Prostate gland (tissue), 2 donors: ENCODE results near the gene CDC7.

Experiments used
- POLR2AphosphoS5 ChIP-seq: sonication (generic); formaldehyde crosslinking; IDR thresholded peaks from one replicate; pipeline ENCODE4 v1.6.1; 2017; ENCODE audit warnings: antibody characterized with exemption
- TF ChIP-seq, protein P1 (sequence below), 4 experiments: fragments of 200-600 bp in 2 of 4; fragments of 450-650 bp in 2 of 4; sonication (generic) in 2 of 4; IDR thresholded peaks; 1 replicate in 3 of 4; 2 replicates in 1 of 4; pipeline ENCODE4 v1.5.1; 2016 to 2019; ENCODE audit warnings: antibody characterized with exemption in 4 of 4, mild to moderate bottlenecking in 2 of 4, moderate library complexity in 2 of 4

DNA sequence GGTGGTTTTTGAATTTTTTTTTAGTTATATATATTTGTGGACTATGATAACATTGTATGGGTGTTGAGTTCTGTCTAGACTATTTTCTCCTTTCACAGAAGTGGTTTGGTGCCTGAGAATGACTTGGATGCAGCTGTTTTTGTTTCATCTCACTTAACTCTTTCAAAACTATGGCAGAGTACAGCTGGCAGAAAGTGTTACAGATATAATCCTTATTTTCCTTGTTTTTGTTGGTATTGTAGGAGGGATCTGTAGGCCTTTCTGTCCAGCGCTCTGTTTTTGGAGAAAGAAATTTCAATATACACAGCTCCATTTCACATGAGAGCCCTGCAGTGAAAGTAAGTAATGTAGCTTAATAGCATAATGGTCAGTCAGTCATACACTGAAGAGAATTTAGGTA, 13.1 kb downstream of the CDC7 start:
- TF ChIP-seq, protein P1, sequence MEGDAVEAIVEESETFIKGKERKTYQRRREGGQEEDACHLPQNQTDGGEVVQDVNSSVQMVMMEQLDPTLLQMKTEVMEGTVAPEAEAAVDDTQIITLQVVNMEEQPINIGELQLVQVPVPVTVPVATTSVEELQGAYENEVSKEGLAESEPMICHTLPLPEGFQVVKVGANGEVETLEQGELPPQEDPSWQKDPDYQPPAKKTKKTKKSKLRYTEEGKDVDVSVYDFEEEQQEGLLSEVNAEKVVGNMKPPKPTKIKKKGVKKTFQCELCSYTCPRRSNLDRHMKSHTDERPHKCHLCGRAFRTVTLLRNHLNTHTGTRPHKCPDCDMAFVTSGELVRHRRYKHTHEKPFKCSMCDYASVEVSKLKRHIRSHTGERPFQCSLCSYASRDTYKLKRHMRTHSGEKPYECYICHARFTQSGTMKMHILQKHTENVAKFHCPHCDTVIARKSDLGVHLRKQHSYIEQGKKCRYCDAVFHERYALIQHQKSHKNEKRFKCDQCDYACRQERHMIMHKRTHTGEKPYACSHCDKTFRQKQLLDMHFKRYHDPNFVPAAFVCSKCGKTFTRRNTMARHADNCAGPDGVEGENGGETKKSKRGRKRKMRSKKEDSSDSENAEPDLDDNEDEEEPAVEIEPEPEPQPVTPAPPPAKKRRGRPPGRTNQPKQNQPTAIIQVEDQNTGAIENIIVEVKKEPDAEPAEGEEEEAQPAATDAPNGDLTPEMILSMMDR (IDR thresholded peaks at IDR 0.05), result no peak
- TF ChIP-seq POLR2AphosphoS5, result no peak
